ENCODE data around the gene TSPO.

Gene TSPO

DNA sequence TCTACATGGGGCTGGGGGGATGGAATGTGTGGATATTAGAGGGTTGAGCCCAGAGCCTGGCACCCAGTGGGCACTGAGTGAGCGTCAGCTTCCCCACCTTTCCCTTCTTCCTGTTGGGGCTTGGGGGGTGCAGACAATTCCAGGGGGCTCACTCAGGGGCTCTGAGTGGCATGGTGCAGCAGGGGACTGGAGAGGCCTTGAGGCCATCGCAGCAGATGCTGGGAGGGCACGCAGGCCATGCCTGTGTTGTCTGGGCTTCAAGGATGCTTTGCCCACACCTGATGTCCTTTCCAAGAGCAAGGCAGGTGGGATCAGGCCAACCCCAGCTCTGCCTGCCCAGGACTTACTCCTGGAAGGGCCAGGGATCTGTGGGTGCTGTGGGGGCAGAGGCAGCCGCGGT is 46.8 kb downstream of the TSPO start:
- ChIA-PET CTCF (no interaction called here), POLR2A (no interaction called here)
- DNase-seq (ENCODE audit: extremely low spot score), result no peak
- TF ChIP-seq, protein P1, sequence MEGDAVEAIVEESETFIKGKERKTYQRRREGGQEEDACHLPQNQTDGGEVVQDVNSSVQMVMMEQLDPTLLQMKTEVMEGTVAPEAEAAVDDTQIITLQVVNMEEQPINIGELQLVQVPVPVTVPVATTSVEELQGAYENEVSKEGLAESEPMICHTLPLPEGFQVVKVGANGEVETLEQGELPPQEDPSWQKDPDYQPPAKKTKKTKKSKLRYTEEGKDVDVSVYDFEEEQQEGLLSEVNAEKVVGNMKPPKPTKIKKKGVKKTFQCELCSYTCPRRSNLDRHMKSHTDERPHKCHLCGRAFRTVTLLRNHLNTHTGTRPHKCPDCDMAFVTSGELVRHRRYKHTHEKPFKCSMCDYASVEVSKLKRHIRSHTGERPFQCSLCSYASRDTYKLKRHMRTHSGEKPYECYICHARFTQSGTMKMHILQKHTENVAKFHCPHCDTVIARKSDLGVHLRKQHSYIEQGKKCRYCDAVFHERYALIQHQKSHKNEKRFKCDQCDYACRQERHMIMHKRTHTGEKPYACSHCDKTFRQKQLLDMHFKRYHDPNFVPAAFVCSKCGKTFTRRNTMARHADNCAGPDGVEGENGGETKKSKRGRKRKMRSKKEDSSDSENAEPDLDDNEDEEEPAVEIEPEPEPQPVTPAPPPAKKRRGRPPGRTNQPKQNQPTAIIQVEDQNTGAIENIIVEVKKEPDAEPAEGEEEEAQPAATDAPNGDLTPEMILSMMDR (IDR thresholded peaks at IDR 0.05; ENCODE audit: control extremely low read depth, extremely low read depth, low read depth, missing control alignments), result no peak

DNA sequence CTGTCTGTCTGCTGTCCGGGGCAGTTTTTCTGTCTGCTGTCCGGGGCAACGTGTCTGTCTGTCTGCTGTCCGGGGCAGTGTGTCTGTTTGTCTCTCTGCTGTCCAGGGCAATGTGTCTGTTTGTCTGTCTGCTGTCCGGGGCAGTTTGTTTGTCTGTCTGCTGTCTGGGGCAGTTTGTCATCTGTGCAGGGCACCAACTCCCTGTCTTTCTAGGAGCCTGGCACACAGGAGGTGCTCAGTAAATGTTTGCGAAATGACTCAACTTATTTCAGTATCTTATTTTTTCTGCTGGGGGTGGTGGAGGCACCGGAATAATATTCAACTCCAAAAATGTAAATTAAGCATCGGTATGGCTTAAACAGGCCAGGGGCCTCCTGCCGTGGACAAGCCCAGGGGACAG is 47.6 kb downstream of the TSPO start:
- no peak for DNase-seq (ENCODE audit: extremely low spot score)
- POLR2A ChIA-PET, result no interaction called here
- CTCF ChIA-PET, result no interaction called here
- TF ChIP-seq, protein P1 (IDR thresholded peaks at IDR 0.05; ENCODE audit: control extremely low read depth, extremely low read depth, low read depth, missing control alignments), result no peak

DNA sequence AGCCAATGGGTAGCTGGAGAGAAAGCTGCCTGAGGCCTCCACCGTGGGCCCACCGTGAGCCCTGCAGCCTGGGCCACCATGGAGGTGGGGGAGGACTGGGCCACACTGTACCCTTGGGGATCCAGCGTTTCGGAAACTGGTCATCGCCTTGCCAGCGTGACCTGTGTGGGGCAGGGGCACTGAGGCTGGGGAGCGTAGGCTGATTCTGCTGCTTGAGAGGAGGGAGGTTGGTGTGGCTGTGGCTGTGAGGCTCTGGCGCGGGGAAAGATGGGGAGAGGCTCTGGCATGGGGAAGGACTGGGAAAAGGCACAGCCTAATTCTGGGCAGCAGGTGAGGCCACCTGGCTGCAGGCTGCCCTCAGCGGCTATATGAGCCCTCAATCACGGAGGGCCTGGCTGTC is 48.2 kb downstream of the TSPO start:
- TF ChIP-seq, protein P1 (IDR thresholded peaks at IDR 0.05; ENCODE audit: control extremely low read depth, extremely low read depth, low read depth, missing control alignments), result no peak
- ChIA-PET POLR2A (no interaction called here), CTCF (no interaction called here)
- no peak for DNase-seq (ENCODE audit: extremely low spot score)

DNA sequence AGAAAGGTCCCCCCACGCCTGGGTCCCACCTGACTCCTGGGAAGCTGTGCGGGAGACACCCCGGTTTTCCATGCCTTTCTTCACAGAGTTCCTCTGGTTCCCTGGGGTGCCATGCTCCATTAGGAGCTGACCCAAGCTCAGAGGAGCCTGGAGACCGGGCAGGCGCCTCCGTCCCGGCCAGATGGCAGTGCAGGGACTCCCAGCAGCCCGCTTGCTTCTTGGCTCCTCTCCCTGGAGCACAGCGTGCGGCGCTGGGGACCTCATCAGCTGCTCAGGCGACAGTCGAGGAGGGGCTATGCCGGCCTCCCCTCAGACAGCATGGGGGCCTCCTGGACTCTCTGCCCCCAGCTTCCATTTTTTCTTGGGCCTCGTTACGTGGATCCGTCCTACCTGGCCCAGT is 48.7 kb downstream of the TSPO start:
- CTCF ChIA-PET, result no interaction called here
- TF ChIP-seq, protein P1 (IDR thresholded peaks at IDR 0.05; ENCODE audit: control extremely low read depth, extremely low read depth, low read depth, missing control alignments), result no peak

DNA sequence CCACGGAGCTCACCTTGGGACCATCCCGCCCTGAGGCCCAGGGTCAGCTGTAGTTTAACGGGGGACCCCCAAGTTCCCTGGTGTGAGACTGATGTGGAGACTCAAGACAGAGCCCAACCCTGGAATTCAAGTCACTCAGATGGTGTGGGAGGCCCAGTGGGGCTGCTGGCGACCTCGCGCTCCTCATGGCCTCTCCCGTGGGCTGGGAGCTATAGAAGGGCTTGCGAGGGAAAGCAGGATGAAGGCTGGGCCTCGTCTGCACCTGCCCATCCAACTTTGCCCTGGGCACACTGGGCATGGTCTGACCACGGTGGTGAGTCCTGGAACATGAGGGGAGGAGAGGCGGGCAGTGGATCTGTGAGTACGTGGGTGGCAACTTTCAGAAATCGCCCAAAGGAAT is 49.2 kb downstream of the TSPO start:
- ChIA-PET POLR2A (no interaction called here), CTCF (no interaction called here)
- no peak for DNase-seq (ENCODE audit: extremely low spot score)
- TF ChIP-seq, protein P1 (IDR thresholded peaks at IDR 0.05; ENCODE audit: control extremely low read depth, extremely low read depth, low read depth, missing control alignments), result no peak

More for the DNA sequence above, 48.7 kb downstream of the TSPO start:
- no peak for DNase-seq (ENCODE audit: extremely low spot score)
- POLR2A ChIA-PET, result no interaction called here

DNA sequence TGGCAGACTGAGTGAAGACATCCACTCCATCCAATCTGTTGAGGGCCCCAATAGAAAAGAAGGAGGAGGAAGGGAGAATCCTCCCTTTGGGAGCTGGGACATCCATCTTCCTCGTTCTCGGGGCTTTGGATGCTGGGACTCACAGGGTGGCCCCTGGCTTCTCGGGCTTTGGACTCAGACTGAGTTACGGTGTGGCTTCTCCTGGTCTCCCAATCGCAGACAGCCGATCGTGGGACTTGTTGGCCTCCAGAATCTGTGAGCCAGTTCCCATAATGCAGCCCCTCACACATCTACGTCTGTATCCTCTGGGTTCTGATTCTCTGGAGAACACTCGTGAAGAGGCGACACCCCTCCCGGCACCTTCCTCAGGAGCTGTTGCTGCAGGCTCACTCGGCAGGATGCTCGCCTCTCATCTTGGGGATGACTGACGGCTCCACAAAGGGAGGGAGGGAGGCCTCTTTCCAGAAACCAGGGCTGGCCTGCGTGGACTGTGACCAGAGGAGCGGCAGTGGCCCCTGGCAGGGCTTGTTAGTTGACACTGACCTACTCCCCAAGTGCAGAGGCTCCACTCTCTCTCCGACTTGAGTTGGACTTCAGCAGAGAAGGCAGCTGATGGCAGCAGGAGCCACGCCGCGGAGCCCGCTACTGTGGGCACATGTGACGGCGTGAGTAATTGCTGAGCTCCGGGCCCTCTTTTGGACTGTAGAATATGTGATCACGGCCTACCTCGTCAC is 50.3 kb downstream of the TSPO start:
- TF ChIP-seq, protein P1 (IDR thresholded peaks at IDR 0.05; ENCODE audit: control extremely low read depth, extremely low read depth, low read depth, missing control alignments), result no peak
- DNase-seq (ENCODE audit: extremely low spot score), result no peak
- ChIA-PET POLR2A (no interaction called here), CTCF (interaction anchor here (0.8 kb wide), 1 partner anchor 13 kb away, joined by 3 read pairs; no protein-coding TSS in a partner anchor)
